Caco-2 (cell line): ENCODE data around the gene NFATC1. TPM values are rescaled to one million over a fixed set of nuclear protein-coding genes. Genes with fewer than 3 reads are reported as not detected.

Source experiments
- BruUV-seq: library from RNA; stranded (reverse); fragments of 400-500 nt; replicated peaks from 2 replicates; lab custom pipeline; 2021; lab: Mats Ljungman, UMichigan
- CTCF ChIA-PET: fragments of 300-600 bp; sonication (Branson Sonifier 250); formaldehyde crosslinking; loops from one replicate; lab custom pipeline; 2022; ENCODE audit warnings: antibody characterized with exemption; lab: Charles Lee
- POLR2A ChIA-PET: fragments of 300-600 bp; sonication (Branson Sonifier 250); formaldehyde crosslinking; loops from one replicate; lab custom pipeline; 2022; ENCODE audit warnings: antibody characterized with exemption; lab: Charles Lee
- DNase-seq, 2 experiments: peaks; one replicate each; pipeline versions ENCODE4 v3.0.0 to v3.0.0-alpha.2; 2020 to 2022
- H3K27me3 ChIP-seq: replicated peaks from 2 replicates; pipeline ENCODE4 v1.6.0; 2011; ENCODE audit warnings: low read length; ENCODE audit not compliant: control insufficient read depth, insufficient read depth
- H3K36me3 ChIP-seq: 2 replicates; pipeline ENCODE4 v1.5.1; 2011; ENCODE audit warnings: low read length; ENCODE audit not compliant: control insufficient read depth, insufficient read depth
- H3K4me1 ChIP-seq: fragments of 250-450 bp; sonication (Bioruptor Pico); 2 replicates; pipeline ENCODE4 v1.5.1; 2020; ENCODE audit warnings: mild to moderate bottlenecking
- H3K4me3 ChIP-seq: 2 replicates; pipeline ENCODE4 v1.5.1; 2011; ENCODE audit warnings: low read depth, mild to moderate bottlenecking, control low read depth, low read length
- H3K9me3 ChIP-seq: fragments of 250-450 bp; sonication (Bioruptor Pico); 2 replicates; pipeline ENCODE4 v1.5.1; 2020; ENCODE audit warnings: mild to moderate bottlenecking, moderate library complexity
- H3K27ac Mint-ChIP-seq: one replicate; pipeline ENCODE4 v1.8.0; 2022; ENCODE audit warnings: mixed read lengths; ENCODE audit not compliant: unreplicated experiment
- H3K27me3 Mint-ChIP-seq: one replicate; pipeline ENCODE4 v1.8.0; 2022; ENCODE audit warnings: mixed read lengths; ENCODE audit not compliant: insufficient read depth, unreplicated experiment
- H3K36me3 Mint-ChIP-seq: one replicate; pipeline ENCODE4 v1.8.0; 2022; ENCODE audit warnings: mild to moderate bottlenecking, mixed read lengths; ENCODE audit not compliant: insufficient read depth, unreplicated experiment
- H3K4me1 Mint-ChIP-seq: one replicate; pipeline ENCODE4 v1.8.0; 2022; ENCODE audit warnings: low read depth, mixed read lengths; ENCODE audit not compliant: unreplicated experiment
- H3K4me3 Mint-ChIP-seq: one replicate; pipeline ENCODE4 v1.8.0; 2022; ENCODE audit warnings: mild to moderate bottlenecking, moderate library complexity, mixed read lengths; ENCODE audit not compliant: unreplicated experiment
- H3K9me3 Mint-ChIP-seq: one replicate; pipeline ENCODE4 v1.8.0; 2022; ENCODE audit warnings: mixed read lengths; ENCODE audit not compliant: unreplicated experiment
- intact Hi-C: fragments of 100-400 bp; cut with micrococcal nuclease; formaldehyde crosslinking; loops from one replicate; pipeline ENCODE4 v1.10.0; 2022; ENCODE audit not compliant: unreplicated experiment
- total RNA-seq: library from RNA; stranded (reverse); gene quantifications from 2 replicates; pipeline ENCODE4 v1.2.3, GENCODE V29; 2022
- TF ChIP-seq, protein P1 (sequence below), 2 experiments: fragments of 200-600 bp in 1 of 2; IDR thresholded peaks; 1 replicate in 1 of 2; 2 replicates in 1 of 2; pipeline versions ENCODE4 v1.5.1 to v1.8.0; 2011 to 2022; ENCODE audit warnings: antibody characterized with exemption in 1 of 2, control low read depth in 1 of 2, inconsistent platforms in 1 of 2, low read depth in 1 of 2, low read length in 1 of 2, mild to moderate bottlenecking in 1 of 2, moderate library complexity in 1 of 2; ENCODE audit not compliant: insufficient read depth in 1 of 2, severe bottlenecking in 1 of 2, unreplicated experiment in 1 of 2

The NFATC1 gene
- total RNA-seq, 1 experiment from 2014 or later = 0.66 TPM

DNA sequence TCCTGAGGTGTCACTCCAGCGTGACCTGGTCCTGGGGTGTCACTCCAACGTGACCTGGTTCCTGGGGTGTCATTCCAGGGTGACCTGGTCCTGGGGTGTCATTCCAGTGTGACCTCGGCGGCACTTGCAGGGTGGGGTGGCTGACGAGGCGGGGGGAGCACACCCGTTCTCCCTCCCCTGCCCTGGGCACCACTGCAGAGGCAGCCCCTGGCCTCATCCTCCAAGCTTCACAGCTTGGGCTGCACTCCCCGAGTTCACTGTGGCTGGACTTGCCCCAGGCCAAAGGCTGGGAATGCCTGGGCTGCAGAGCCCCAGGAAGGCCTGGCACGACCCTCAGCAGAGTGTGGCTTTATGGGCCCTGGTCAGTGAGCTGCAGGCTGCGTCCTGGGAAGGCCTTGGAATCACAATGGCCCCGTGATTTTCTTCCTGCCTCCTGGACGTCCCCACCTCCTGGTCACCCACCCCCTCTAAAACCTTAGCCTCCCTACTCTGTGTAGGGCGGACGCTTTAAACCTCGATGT is 88.3 kb downstream of the NFATC1 start:
- ChIA-PET POLR2A (no interaction called here), CTCF (no interaction called here)
- no peak overlapping the region for H3K4me3 Mint-ChIP-seq
- no peak for DNase-seq
- Histone ChIP-seq H3K36me3 (no peaks in the 10 kb centered on the region), H3K4me3 (no peak overlapping the region), H3K27me3 (no peaks in the 10 kb centered on the region), H3K4me1 (no peaks in the 10 kb centered on the region), H3K9me3 (no peaks in the 10 kb centered on the region)
- H3K9me3 Mint-ChIP-seq = no peaks in the 10 kb centered on the region
- TF ChIP-seq, protein P1, sequence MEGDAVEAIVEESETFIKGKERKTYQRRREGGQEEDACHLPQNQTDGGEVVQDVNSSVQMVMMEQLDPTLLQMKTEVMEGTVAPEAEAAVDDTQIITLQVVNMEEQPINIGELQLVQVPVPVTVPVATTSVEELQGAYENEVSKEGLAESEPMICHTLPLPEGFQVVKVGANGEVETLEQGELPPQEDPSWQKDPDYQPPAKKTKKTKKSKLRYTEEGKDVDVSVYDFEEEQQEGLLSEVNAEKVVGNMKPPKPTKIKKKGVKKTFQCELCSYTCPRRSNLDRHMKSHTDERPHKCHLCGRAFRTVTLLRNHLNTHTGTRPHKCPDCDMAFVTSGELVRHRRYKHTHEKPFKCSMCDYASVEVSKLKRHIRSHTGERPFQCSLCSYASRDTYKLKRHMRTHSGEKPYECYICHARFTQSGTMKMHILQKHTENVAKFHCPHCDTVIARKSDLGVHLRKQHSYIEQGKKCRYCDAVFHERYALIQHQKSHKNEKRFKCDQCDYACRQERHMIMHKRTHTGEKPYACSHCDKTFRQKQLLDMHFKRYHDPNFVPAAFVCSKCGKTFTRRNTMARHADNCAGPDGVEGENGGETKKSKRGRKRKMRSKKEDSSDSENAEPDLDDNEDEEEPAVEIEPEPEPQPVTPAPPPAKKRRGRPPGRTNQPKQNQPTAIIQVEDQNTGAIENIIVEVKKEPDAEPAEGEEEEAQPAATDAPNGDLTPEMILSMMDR (IDR thresholded peaks at IDR 0.05; ENCODE audit: insufficient read depth in 1 of 2, low read depth in 1 of 2, low read length in 1 of 2, severe bottlenecking in 1 of 2, unreplicated experiment in 1 of 2) = no peak
- H3K36me3 Mint-ChIP-seq = no peaks in the 10 kb centered on the region
- no peak overlapping the region for H3K27ac Mint-ChIP-seq
- H3K27me3 Mint-ChIP-seq = no peaks in the 10 kb centered on the region
- no peaks in the 10 kb centered on the region for H3K4me1 Mint-ChIP-seq
- no TSS peak for BruUV-seq
- intact Hi-C loops = no loop called here

DNA sequence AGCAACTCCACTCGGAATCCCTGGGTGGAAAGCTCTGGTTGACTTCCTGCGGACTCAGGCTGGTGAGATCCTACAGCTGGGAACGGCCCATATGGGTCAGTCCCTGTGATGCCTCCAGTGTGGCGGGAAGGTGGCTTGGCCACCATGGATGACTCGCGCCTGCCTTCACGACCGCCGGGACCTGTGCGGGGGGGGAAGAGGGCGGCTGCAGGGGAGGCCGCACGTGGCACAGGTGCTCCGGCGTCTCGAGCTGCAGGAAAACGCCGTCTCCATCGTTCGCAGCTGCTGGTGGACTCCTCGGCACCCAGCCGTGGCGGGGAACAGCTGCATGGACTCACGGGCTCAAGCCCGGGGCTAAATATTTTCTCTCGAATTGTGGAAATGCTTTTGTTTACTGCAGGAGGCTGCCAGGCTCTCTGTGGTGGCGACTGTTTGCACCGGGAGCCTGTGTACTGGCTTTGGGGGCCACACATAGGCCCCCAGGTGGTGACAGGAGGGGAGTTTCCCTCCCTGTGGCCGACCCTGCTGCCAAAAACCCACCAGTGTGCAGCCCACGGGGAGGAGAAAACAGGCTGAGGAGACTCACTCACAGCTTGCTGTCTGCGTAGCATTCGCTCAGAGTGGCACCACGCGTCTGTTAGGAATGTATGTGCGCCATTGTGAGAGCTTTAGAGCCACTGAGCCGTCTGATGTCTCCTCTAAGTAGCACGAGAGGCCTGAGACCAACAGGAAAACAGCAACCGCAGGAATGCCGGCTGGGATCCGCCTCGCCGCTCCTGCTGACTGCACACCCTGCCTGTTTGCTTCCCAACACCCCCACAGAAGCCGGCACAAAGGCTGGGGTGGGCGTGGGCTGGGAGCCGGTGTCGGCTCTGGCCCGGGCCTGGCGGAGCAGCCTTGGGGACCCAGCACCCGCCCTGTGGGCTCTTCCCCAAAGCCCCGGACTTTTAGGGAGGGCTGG is 89.2 kb downstream of the NFATC1 start:
- Mint-ChIP-seq H3K4me1 (no peaks in the 10 kb centered on the region), H3K9me3 (no peaks in the 10 kb centered on the region), H3K27me3 (no peaks in the 10 kb centered on the region), H3K4me3 (no peak overlapping the region), H3K36me3 (no peaks in the 10 kb centered on the region), H3K27ac (no peak overlapping the region)
- ChIA-PET CTCF (no interaction called here), POLR2A (no interaction called here)
- BruUV-seq = no TSS peak
- intact Hi-C loops = no loop called here
- TF ChIP-seq, protein P1 (IDR thresholded peaks at IDR 0.05; ENCODE audit: insufficient read depth in 1 of 2, low read depth in 1 of 2, low read length in 1 of 2, severe bottlenecking in 1 of 2, unreplicated experiment in 1 of 2) = no peak
- H3K4me1 ChIP-seq = no peaks in the 10 kb centered on the region
- no peaks in the 10 kb centered on the region for H3K9me3 ChIP-seq
- H3K27me3 ChIP-seq = no peaks in the 10 kb centered on the region
- no peaks in the 10 kb centered on the region for H3K36me3 ChIP-seq
- H3K4me3 ChIP-seq = no peak overlapping the region
- DNase-seq = no peak

DNA sequence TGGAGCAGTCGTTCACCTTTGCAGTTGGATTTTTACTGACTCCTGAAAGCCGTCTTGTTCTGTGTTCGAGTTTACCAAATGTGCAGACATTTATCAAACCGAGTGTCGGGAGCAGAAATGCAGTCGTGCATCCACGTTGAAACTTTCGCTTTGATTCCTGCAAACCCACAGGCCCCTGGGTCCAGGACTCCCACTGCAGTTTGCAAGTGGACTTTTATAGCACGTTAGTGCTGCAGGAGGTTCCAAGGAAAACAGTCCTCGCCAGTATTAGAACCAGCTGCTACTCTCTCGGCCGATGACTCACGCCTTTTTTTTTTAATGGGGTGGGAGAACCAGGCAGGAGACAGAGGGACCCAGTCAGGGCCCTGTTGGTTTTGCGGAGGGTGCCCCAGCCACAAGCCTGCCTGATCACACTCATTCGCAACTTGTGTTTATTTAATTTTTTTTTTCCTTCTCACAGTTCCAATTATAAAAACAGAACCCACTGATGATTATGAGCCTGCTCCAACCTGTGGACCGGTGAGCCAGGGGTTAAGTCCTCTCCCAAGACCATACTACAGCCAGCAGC is 90.1 kb downstream of the NFATC1 start:
- TF ChIP-seq, protein P1 (IDR thresholded peaks at IDR 0.05; ENCODE audit: insufficient read depth in 1 of 2, low read depth in 1 of 2, low read length in 1 of 2, severe bottlenecking in 1 of 2, unreplicated experiment in 1 of 2) = no peak
- intact Hi-C loops = no loop called here
- no peak for DNase-seq
- no peaks in the 10 kb centered on the region for H3K36me3 Mint-ChIP-seq
- H3K27me3 Mint-ChIP-seq = no peaks in the 10 kb centered on the region
- H3K4me1 Mint-ChIP-seq = no peaks in the 10 kb centered on the region
- no peak overlapping the region for H3K4me3 ChIP-seq
- H3K27me3 ChIP-seq = no peaks in the 10 kb centered on the region
- no peaks in the 10 kb centered on the region for H3K36me3 ChIP-seq
- POLR2A ChIA-PET = no interaction called here
- H3K9me3 Mint-ChIP-seq = no peaks in the 10 kb centered on the region
- BruUV-seq = no TSS peak
- H3K9me3 ChIP-seq = no peaks in the 10 kb centered on the region
- no peak overlapping the region for H3K27ac Mint-ChIP-seq
- CTCF ChIA-PET = no interaction called here
- H3K4me3 Mint-ChIP-seq = no peak overlapping the region
- no peaks in the 10 kb centered on the region for H3K4me1 ChIP-seq
